Medulla oblongata (tissue), 1 donor: ENCODE results near the gene SBF2.
"Not testable (repeated sequence)": the region's sequence is repeated elsewhere in the genome, so short reads cannot be mapped to it uniquely, and the experiment has no call there.

ENCODE experiments used
- DNase-seq: peaks from one replicate; pipeline ENCODE4 v3.0.0-alpha.2; 2015; ENCODE audit errors: extremely low spot score

Gene SBF2

GRCh38 chr11:9752091-9752490 lies 541.9 kb downstream of the SBF2 start:
- DNase-seq: no peak

GRCh38 chr11:9750551-9750950 lies 543.5 kb downstream of the SBF2 start:
- DNase-seq: no peak

GRCh38 chr11:9748361-9748970 lies 545.6 kb downstream of the SBF2 start:
- DNase-seq: peak; percentile 90

GRCh38 chr11:9747828-9748227 lies 546.2 kb downstream of the SBF2 start:
- no peak for DNase-seq

GRCh38 chr11:9747229-9747628 lies 546.8 kb downstream of the SBF2 start:
- no peak for DNase-seq

GRCh38 chr11:9745411-9746211 lies 548.4 kb downstream of the SBF2 start:
- peak; percentile 46 for DNase-seq

- not testable (repeated sequence) for DNase-seq
Measured at GRCh38 chr11:9743512-9743911, 550.5 kb downstream of the SBF2 start.

- no peak for DNase-seq
Measured at GRCh38 chr11:9741260-9741659, 552.8 kb downstream of the SBF2 start.

- no peak for DNase-seq
Measured at GRCh38 chr11:9740202-9740883, 553.7 kb downstream of the SBF2 start.

GRCh38 chr11:9739123-9739900 lies 554.7 kb downstream of the SBF2 start:
- DNase-seq: peak; percentile 84

GRCh38 chr11:9738707-9739106 lies 555.3 kb downstream of the SBF2 start:
- no peak for DNase-seq

- DNase-seq: peak; percentile 79
Measured at GRCh38 chr11:9738116-9738515, 555.9 kb downstream of the SBF2 start.

GRCh38 chr11:9736365-9736764 lies 557.7 kb downstream of the SBF2 start:
- no peak for DNase-seq

- DNase-seq: no peak
Measured at GRCh38 chr11:9735919-9736318, 558.1 kb downstream of the SBF2 start.

- DNase-seq: no peak
Measured at GRCh38 chr11:9735236-9735635, 558.8 kb downstream of the SBF2 start.

- DNase-seq: no peak
Measured at GRCh38 chr11:9733212-9733611, 560.8 kb downstream of the SBF2 start.

GRCh38 chr11:9732453-9732852 lies 561.6 kb downstream of the SBF2 start:
- no peak for DNase-seq

GRCh38 chr11:9731256-9731655 lies 562.8 kb downstream of the SBF2 start:
- DNase-seq: no peak
